Prostate gland (tissue), 2 donors: ENCODE results near the gene TCF15.

Source experiments
- POLR2A ChIP-seq: fragments of 450-650 bp; IDR thresholded peaks from one replicate; pipeline ENCODE4 v1.6.1; 2016; ENCODE audit warnings: antibody characterized with exemption, mild to moderate bottlenecking
- TF ChIP-seq, protein P1 (sequence below), 4 experiments: fragments of 200-600 bp in 2 of 4; fragments of 450-650 bp in 2 of 4; sonication (generic) in 2 of 4; IDR thresholded peaks; 1 replicate in 3 of 4; 2 replicates in 1 of 4; pipeline ENCODE4 v1.5.1; 2016 to 2019; ENCODE audit warnings: antibody characterized with exemption in 4 of 4, mild to moderate bottlenecking in 2 of 4, moderate library complexity in 2 of 4

DNA sequence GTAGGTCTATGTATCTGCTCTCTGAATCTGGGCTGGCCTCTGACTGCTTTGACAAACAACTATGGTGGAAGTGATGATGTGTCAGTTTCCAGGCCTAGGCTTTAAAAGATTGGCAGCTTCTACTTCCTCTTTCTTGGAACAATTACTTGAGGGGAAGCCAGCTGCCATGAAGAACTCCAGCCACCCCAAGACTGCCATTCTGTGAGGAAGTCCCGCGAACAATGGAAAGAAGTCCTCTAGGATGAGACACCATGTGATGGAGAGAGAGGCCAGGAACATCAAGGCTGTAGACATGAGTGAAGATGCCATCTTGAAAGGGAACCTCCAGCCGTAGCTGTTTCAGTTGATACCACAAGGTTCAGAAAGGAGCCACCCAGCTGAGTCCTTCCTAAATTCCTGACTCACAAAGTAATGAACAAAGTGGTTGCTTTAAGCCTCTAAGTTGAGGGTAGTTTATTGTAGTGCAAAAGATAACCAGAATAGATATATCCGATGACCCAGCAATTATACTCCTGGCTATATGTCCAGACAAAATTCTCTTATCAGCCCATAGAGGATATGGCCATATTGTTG lies 15.3 kb upstream of the TCF15 start:
- TF ChIP-seq, protein P1, sequence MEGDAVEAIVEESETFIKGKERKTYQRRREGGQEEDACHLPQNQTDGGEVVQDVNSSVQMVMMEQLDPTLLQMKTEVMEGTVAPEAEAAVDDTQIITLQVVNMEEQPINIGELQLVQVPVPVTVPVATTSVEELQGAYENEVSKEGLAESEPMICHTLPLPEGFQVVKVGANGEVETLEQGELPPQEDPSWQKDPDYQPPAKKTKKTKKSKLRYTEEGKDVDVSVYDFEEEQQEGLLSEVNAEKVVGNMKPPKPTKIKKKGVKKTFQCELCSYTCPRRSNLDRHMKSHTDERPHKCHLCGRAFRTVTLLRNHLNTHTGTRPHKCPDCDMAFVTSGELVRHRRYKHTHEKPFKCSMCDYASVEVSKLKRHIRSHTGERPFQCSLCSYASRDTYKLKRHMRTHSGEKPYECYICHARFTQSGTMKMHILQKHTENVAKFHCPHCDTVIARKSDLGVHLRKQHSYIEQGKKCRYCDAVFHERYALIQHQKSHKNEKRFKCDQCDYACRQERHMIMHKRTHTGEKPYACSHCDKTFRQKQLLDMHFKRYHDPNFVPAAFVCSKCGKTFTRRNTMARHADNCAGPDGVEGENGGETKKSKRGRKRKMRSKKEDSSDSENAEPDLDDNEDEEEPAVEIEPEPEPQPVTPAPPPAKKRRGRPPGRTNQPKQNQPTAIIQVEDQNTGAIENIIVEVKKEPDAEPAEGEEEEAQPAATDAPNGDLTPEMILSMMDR (IDR thresholded peaks at IDR 0.05): no peak
- no peak for TF ChIP-seq POLR2A
